Heart left ventricle (tissue), 16 donors: ENCODE measurements around the gene RBPJL. TPM values are rescaled to one million over a fixed set of nuclear protein-coding genes. Genes with fewer than 3 reads are reported as not detected.

ENCODE experiments used
- ATAC-seq, 4 donors: fragments of 200-7000 bp; cut with Tn5 transposase; one replicate each; pipeline ENCODE4 v1.9.1; 2020 to 2022; ENCODE audit warnings: moderate library complexity in 4 of 4, mild to moderate bottlenecking in 3 of 4, moderate number of reproducible peaks in 1 of 4
- DNase-seq, 5 donors: peaks; one replicate each; pipeline ENCODE4 v3.0.0-alpha.2; 2020
- H3K27ac ChIP-seq, 12 donors: fragments of 200-600 bp; sonication (generic) in 4 of 12; one replicate each; pipeline versions ENCODE4 v1.5.0 to v1.8.0; 2016 to 2022; ENCODE audit warnings: mild to moderate bottlenecking in 2 of 12
- H3K27me3 ChIP-seq, 9 donors: fragments of 200-600 bp; sonication (generic) in 2 of 9; one replicate each; pipeline versions ENCODE4 v1.5.1 to v1.8.0; 2016 to 2022; ENCODE audit warnings: mild to moderate bottlenecking in 3 of 9
- H3K36me3 ChIP-seq, 9 donors: fragments of 200-600 bp; sonication (generic) in 2 of 9; one replicate each; pipeline versions ENCODE4 v1.5.0 to v1.8.0; 2018 to 2022; ENCODE audit warnings: mild to moderate bottlenecking in 2 of 9
- H3K4me1 ChIP-seq, 12 donors: fragments of 200-600 bp; sonication (generic) in 4 of 12; one replicate each; pipeline versions ENCODE4 v1.5.0 to v1.8.0; 2016 to 2022; ENCODE audit warnings: mild to moderate bottlenecking in 3 of 12
- H3K4me3 ChIP-seq, 12 donors: fragments of 200-600 bp; sonication (generic) in 4 of 12; one replicate each; pipeline versions ENCODE4 v1.5.0 to v1.8.0; 2017 to 2022; ENCODE audit warnings: mild to moderate bottlenecking in 9 of 12, moderate library complexity in 4 of 12
- H3K9me3 ChIP-seq, 12 donors: fragments of 200-600 bp; sonication (generic) in 4 of 12; one replicate each; pipeline versions ENCODE4 v1.5.0 to v1.8.0; 2016 to 2022; ENCODE audit warnings: mild to moderate bottlenecking in 1 of 12
- POLR2A ChIP-seq, 2 donors: fragments of 450-650 bp; IDR thresholded peaks; one replicate each; pipeline ENCODE4 v1.6.1; 2017; ENCODE audit warnings: antibody characterized with exemption in 2 of 2, mild to moderate bottlenecking in 2 of 2, moderate library complexity in 2 of 2
- WGBS, 4 donors: extraction: QIAGEN DNeasy Blood & Tissue Kit in 2 of 4; methylation state at CpG; one replicate each; pipeline versions ENCODE4 v1.1.5 to v1.1.7; 2013 to 2018; 5-methylcytosine and 5-hydroxymethylcytosine counted together
- intact Hi-C, 10 donors: fragments of 100-400 bp; cut with DNase I; formaldehyde crosslinking; loops; one replicate each; pipeline versions ENCODE4 v1.11.1 to v1.14.2; 2022
- polyA plus RNA-seq, 2 donors: library from polyadenylated mRNA; stranded (reverse); fragments of 200-250 nt; gene quantifications; one replicate each; pipeline ENCODE4 v1.2.3, GENCODE V29; 2013
- total RNA-seq, 9 donors: library from RNA; depleted of rRNA in 2 of 9; stranded (reverse); fragments of >200 nt in 2 of 9; fragmentation: NEBNext Ultra II Directional in 3 of 9; extraction: Animal tissue kit (Norgen Biotek cat#: 25700) in 3 of 9; gene quantifications; one replicate each; pipeline versions ENCODE4 v1.1.0 to v1.2.4, GENCODE V29; 2016 to 2023
- TF ChIP-seq, protein P1 (sequence below), 12 donors: fragments of 200-600 bp; sonication (generic) in 4 of 12; IDR thresholded peaks; one replicate each; pipeline versions ENCODE4 v1.5.0 to v1.8.0; 2018 to 2022; ENCODE audit warnings: antibody characterized with exemption in 12 of 12, mild to moderate bottlenecking in 5 of 12
- donor health status: ischemic (EF 13 %, LVEDD 7.1; RV severe dilation, severe dysfunction).
- donor health status: healthy with polysubstance abuse.
- donor health status: DM: no; HTN: yes; CAD: no.
- donor health status: DM: no; HTN: no; CAD: no.
- donor health status: ischemic (EF 25% LVEDD 6.9; RV normal size, moderate dysfunction).
- donor health status: ischemic (EF 25% LVEDD 5.7; RV mildly dilated, moderate dysfunction).
- donor health status: healthy.
- donor health status: DM: yes; HTN: yes; CAD: no.
- donor health status: ischemic (EF 35%, LVEDD 5.7; RV mildly dilated, moderate dysfunction).
- donor health status: nonischemic (EF 11% LVEDD 7.7; RV severe dilation, severe dysfunction).
- donor health status: DM: yes; HTN: yes; CAD: no.
- donor health status: PGD.
- donor health status: ischemic (EF 29% LVEDD 5.4; RV normal size, mild dysfunction).
- donor health status: nonischemic (EF 23%, LVEDD 6.1; RV moderate dilation, normal function).

RBPJL gene
- total and polyA plus RNA-seq, 11 donors, result not detected

DNA sequence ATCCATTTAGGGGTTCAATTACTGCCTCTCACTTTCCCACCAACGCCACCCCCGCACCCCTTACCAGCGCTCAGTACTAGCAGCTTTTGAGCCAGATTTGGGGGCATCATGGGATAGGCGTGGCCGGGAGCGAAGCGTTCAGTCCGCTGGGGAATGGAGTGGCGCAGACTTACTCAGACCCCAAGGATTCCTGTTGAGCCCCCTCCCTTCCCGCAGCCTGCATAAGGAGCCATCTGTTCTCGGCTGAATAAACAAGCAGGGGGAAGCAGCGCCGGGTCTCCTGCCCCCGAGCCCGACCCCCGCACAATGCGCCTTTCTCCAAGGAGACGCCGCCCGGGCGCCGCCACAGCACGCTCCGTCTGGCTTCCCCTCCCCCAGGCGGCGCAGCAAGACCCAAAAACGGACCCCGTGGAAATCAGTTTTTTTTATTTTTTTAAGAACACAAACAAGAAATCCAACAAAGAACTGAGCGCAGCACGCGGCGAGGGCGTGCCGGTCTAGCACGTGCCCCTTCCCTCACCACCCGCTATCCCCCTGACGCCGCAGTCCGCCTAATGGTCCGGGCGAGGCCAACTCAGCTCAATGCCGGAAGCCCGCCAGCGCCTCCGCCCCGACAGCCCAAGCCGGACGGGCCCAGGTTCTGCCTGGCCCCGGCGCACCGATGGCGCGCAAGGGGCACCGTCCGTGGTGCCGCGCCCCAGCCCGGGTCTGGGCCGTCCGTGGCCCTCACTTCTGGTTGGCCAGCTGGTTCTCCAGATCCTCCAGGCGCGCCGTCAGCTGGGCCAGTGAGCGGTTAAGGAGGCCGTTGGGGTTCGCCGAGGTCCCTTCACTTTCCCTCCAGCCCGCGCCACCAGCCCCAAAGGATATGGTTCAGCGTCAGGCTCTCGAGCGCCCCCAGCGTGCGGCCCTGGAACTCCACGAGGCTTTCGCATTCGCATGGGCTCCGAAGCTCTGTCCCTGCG, 13.3 kb upstream of the RBPJL start:
- DNase-seq, result peak; percentile 61 to 91 (median 81)
- no peak for TF ChIP-seq POLR2A (IDR thresholded peaks at IDR 0.05)
- TF ChIP-seq, protein P1, sequence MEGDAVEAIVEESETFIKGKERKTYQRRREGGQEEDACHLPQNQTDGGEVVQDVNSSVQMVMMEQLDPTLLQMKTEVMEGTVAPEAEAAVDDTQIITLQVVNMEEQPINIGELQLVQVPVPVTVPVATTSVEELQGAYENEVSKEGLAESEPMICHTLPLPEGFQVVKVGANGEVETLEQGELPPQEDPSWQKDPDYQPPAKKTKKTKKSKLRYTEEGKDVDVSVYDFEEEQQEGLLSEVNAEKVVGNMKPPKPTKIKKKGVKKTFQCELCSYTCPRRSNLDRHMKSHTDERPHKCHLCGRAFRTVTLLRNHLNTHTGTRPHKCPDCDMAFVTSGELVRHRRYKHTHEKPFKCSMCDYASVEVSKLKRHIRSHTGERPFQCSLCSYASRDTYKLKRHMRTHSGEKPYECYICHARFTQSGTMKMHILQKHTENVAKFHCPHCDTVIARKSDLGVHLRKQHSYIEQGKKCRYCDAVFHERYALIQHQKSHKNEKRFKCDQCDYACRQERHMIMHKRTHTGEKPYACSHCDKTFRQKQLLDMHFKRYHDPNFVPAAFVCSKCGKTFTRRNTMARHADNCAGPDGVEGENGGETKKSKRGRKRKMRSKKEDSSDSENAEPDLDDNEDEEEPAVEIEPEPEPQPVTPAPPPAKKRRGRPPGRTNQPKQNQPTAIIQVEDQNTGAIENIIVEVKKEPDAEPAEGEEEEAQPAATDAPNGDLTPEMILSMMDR (IDR thresholded peaks at IDR 0.05), result peak; percentile 83 to 95 (median 91)
- intact Hi-C loops, result loop anchor here in 7 of 10 donors (2.0 to 10.0 kb wide), 8 partner anchors 196 to 283 kb away; no protein-coding TSS in a partner anchor
- H3K9me3 ChIP-seq, result no peaks in the 10 kb centered on the region
- H3K4me3 ChIP-seq, result peak overlapping the region; percentile 19 to 65 (median 52)
- peaks cover 0 to 63% (median 11%) of the 10 kb centered on the region in 9 donors for H3K27me3 ChIP-seq
- 2 to 6% (median 3%) methylated on average over 43 to 79 of the region's 79 CpGs for WGBS, 4 donors
- H3K36me3 ChIP-seq, result no peaks in the 10 kb centered on the region
- H3K4me1 ChIP-seq, result peaks cover 0 to 19% (median 8%) of the 10 kb centered on the region in 12 donors
- H3K27ac ChIP-seq, result no peak overlapping the region
- ATAC-seq, result peak; percentile 35 to 90 (median 86)

DNA sequence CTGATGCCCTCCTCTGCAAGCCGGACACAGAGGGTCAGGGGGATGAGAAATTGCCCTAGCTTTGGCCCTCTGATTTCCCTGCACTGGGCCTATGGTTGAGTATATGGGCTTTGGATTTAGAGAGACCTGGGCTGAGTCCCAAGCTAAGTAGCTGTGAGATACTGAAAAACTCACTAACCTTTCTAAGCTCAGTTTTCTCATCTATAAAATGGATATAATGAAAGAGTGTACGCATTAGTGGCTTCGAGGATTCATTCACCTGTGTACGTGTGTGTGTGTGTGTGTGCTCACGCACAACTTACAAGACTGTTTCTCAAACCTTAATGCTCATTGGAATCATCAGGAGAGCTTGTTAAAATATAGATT, 12.7 kb upstream of the RBPJL start:
- Histone ChIP-seq H3K9me3 (no peaks in the 10 kb centered on the region), H3K36me3 (no peaks in the 10 kb centered on the region), H3K4me1 (peaks cover 0 to 19% (median 8%) of the 10 kb centered on the region in 12 donors), H3K4me3 (peak overlapping the region in 9 of 12 donors; percentile 47 to 65 (median 53)), H3K27ac (no peak overlapping the region), H3K27me3 (peaks cover 0 to 56% (median 11%) of the 10 kb centered on the region in 9 donors)
- no peak for DNase-seq
- ATAC-seq, result no peak
- intact Hi-C loops, result loop anchor here in 7 of 10 donors (5.0 to 10.0 kb wide), 7 partner anchors 197 to 282 kb away; no protein-coding TSS in a partner anchor
- no peak for TF ChIP-seq POLR2A (IDR thresholded peaks at IDR 0.05)
- TF ChIP-seq, protein P1 (IDR thresholded peaks at IDR 0.05), result peak in 2 of 12 donors; percentile 3 to 11
- WGBS, 4 donors, result 50 to 66% (median 60%) methylated on average over 5 of the region's 5 CpGs

DNA sequence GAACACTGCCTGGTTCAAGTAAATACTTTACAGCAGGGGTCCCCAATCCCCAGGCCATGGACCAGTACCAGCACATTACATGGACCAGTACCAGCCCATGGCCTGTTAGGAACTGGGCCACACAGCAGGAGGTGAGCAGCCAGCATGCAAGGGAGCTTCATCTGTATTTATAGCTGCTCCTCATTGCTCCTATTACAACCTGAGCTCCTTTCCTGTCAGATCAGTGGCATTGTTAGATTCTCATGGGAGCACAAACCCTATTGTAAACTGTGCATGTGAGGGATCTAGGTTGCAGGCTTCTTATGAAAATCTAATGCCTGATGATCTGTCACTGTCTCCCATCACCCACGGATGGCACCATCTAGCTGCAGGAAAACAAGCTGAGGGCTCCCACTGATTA, 12.0 kb upstream of the RBPJL start:
- TF ChIP-seq, protein P1 (IDR thresholded peaks at IDR 0.05), result no peak
- TF ChIP-seq POLR2A (IDR thresholded peaks at IDR 0.05), result no peak
- Histone ChIP-seq H3K4me3 (no peak overlapping the region), H3K27ac (no peak overlapping the region), H3K27me3 (peaks cover 0 to 52% (median 11%) of the 10 kb centered on the region in 9 donors), H3K36me3 (no peaks in the 10 kb centered on the region), H3K9me3 (no peaks in the 10 kb centered on the region), H3K4me1 (peaks cover 0 to 19% (median 8%) of the 10 kb centered on the region in 12 donors)
- ATAC-seq (no peak), DNase-seq (no peak)
- intact Hi-C loops, result loop anchor here in 7 of 10 donors (5.0 to 10.0 kb wide), 7 partner anchors 197 to 282 kb away; no protein-coding TSS in a partner anchor
- WGBS, 4 donors, result 81 to 99% (median 95%) methylated on average over 1 of the region's 1 CpG
